Measurements from ENCODE around the gene DEPP1. TPM values are rescaled to one million over a fixed set of nuclear protein-coding genes. Genes with fewer than 3 reads are reported as not detected.

The DEPP1 gene
- total and polyA plus RNA-seq, 2 of the 4 experiments (the other 2 are of a cell fraction) = 13.6 to 30.0 TPM

GRCh38 chr10:44947371-44948152 lies 31.0 kb downstream of the DEPP1 start (continued):
- no peak for TF ChIP-seq RAD21 (IDR thresholded peaks at IDR 0.05; ENCODE audit: low read length)

GRCh38 chr10:44946205-44946604 lies 32.4 kb downstream of the DEPP1 start:
- CTCF ChIA-PET = interaction anchor here (0.6 to 1.1 kb wide), 2 partner anchors 14 to 1947 kb away, joined by 3 to 4 read pairs; no protein-coding TSS in a partner anchor
- in situ Hi-C loops (cut with MboI; ENCODE audit: low sequenced_read_pairs) (no loop called here), intact Hi-C loops (cut with micrococcal nuclease) (no loop called here), dilution Hi-C loops (cut with HindIII; ENCODE audit: low sequenced_read_pairs, unreplicated experiment) (no loop called here)
- Histone ChIP-seq H3K79me1 (ENCODE audit: low read depth in 1 of 2, low read length in 2 of 2) (no peaks in the 10 kb centered on the region), H3K4me1 (ENCODE audit: control insufficient read depth, insufficient read depth, low read length) (peaks cover 3% of the 10 kb centered on the region; the same call in 1 of the 2 replicates), H3K36me3 (ENCODE audit: control insufficient read depth, insufficient read depth, low read length) (no peaks in the 10 kb centered on the region), H2BK5ac (ENCODE audit: low read depth, low read length, poor library complexity, severe bottlenecking) (no peak overlapping the region), H3K9me1 (ENCODE audit: insufficient read depth, low read length) (no peaks in the 10 kb centered on the region), H3K4me2 (ENCODE audit: low read depth, low read length) (no peak overlapping the region; the same call in 1 of the 2 replicates), H3K9me3 (ENCODE audit: control insufficient read depth, insufficient read depth, low read length) (peaks cover 2% of the 10 kb centered on the region; the same call in 1 of the 2 replicates), H2AK5ac (ENCODE audit: low read depth, low read length) (no peak overlapping the region), H2AFZ (replicated peaks; ENCODE audit: low read length, poor library complexity) (no peak overlapping the region), H2AK9ac (replicated peaks; ENCODE audit: low read depth, low read length, poor library complexity) (no peak overlapping the region), H2BK120ac (ENCODE audit: low read depth, low read length) (no peak overlapping the region), H3K4me3 (ENCODE audit: insufficient read depth, low read depth, low read length) (no peak overlapping the region), H3K27me3 (ENCODE audit: control insufficient read depth, insufficient read depth, low read length) (no peaks in the 10 kb centered on the region), H3K23ac (ENCODE audit: low read depth, low read length) (no peak overlapping the region), H3K56ac (ENCODE audit: extremely low read depth, insufficient read depth, low read length) (no peak overlapping the region), H3K9ac (ENCODE audit: low read depth, low read length) (no peak overlapping the region), H3K18ac (ENCODE audit: low read depth, low read length) (no peak overlapping the region), H3K4ac (ENCODE audit: low read depth, low read length) (no peak overlapping the region), H4K5ac (ENCODE audit: low read depth, low read length) (no peak overlapping the region), H2BK20ac (ENCODE audit: low read depth, low read length) (no peak overlapping the region), H3K14ac (replicated peaks; ENCODE audit: low read depth, low read length) (no peak overlapping the region), H4K91ac (ENCODE audit: insufficient read depth, low read depth, low read length) (no peak overlapping the region), H4K20me1 (ENCODE audit: insufficient read depth, low read length) (no peaks in the 10 kb centered on the region), H2BK15ac (ENCODE audit: low read depth, low read length) (no peak overlapping the region), H4K8ac (ENCODE audit: low read depth in 2 of 2, low read length in 2 of 2) (no peak overlapping the region), H3K27ac (ENCODE audit: insufficient read depth, low read length) (no peak overlapping the region)
- peak; percentile 79 for ATAC-seq (ENCODE audit: low read depth)
- peak; percentile 63 for DNase-seq
- POLR2A ChIA-PET (ENCODE audit: unreplicated experiment) = interaction anchor here (0.6 kb wide), 1 partner anchor 1812 kb away, joined by 3 read pairs; no protein-coding TSS in a partner anchor
- no TSS peak for BruUV-seq (replicated peaks)
- no CpG with 5 or more reads among the region's 2 CpGs for WGBS, 2 experiments (ENCODE audit: extremely low coverage in 2 of 2, insufficient read length in 1 of 2)
- TF ChIP-seq MXI1 (IDR thresholded peaks at IDR 0.05; ENCODE audit: borderline replicate concordance, low read depth, low read length) = no peak
- TF ChIP-seq MAZ (IDR thresholded peaks at IDR 0.05; ENCODE audit: borderline replicate concordance, low read depth, low read length) = no peak
- TF ChIP-seq RCOR1 (IDR thresholded peaks at IDR 0.05; ENCODE audit: insufficient replicate concordance, low read length) = no peak
- TF ChIP-seq RAD21 (IDR thresholded peaks at IDR 0.05; ENCODE audit: low read length) = no peak
- no peak for TF ChIP-seq SMC3 (IDR thresholded peaks at IDR 0.05; ENCODE audit: low read depth, low read length)
- TF ChIP-seq RFX5 (IDR thresholded peaks at IDR 0.05; ENCODE audit: low read depth, low read length) = no peak
- TF ChIP-seq POLR2A (IDR thresholded peaks at IDR 0.05; ENCODE audit: low read depth, low read length) = no peak
- TF ChIP-seq CTCF (conservative IDR thresholded peaks at IDR 0.05; ENCODE audit: low read depth, low read length) = no peak
- no peak for TF ChIP-seq CEBPB (IDR thresholded peaks at IDR 0.05; ENCODE audit: low read depth, low read length)
- no peak for TF ChIP-seq FOS (IDR thresholded peaks at IDR 0.05; ENCODE audit: low read depth, low read length)
- TF ChIP-seq, protein P1, sequence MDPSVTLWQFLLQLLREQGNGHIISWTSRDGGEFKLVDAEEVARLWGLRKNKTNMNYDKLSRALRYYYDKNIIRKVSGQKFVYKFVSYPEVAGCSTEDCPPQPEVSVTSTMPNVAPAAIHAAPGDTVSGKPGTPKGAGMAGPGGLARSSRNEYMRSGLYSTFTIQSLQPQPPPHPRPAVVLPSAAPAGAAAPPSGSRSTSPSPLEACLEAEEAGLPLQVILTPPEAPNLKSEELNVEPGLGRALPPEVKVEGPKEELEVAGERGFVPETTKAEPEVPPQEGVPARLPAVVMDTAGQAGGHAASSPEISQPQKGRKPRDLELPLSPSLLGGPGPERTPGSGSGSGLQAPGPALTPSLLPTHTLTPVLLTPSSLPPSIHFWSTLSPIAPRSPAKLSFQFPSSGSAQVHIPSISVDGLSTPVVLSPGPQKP (IDR thresholded peaks at IDR 0.05; ENCODE audit: borderline replicate concordance, low read depth, low read length) = no peak
- TF ChIP-seq BHLHE40 (IDR thresholded peaks at IDR 0.05; ENCODE audit: low read depth, low read length) = no peak
- TF ChIP-seq NFE2L2 (IDR thresholded peaks at IDR 0.05; ENCODE audit: low read depth, low read length) = no peak

All from IMR-90 (cell line).